ENCODE data around the gene RIOK3.

The RIOK3 gene

GRCh38 chr18:23529604-23530003 lies 76.5 kb downstream of the RIOK3 start:
- no peak for TF ChIP-seq CTCF (IDR thresholded peaks at IDR 0.05)
- DNase-seq (ENCODE audit: low spot score), result no peak
- H3K4me3 ChIP-seq, result no peak overlapping the region
- H3K27ac ChIP-seq, result no peak overlapping the region

- no peak overlapping the region for H3K27ac ChIP-seq
- TF ChIP-seq CTCF (IDR thresholded peaks at IDR 0.05), result no peak
- no peak overlapping the region for H3K4me3 ChIP-seq
- DNase-seq (ENCODE audit: low spot score), result no peak
Observed at GRCh38 chr18:23530195-23530594, 77.1 kb downstream of the RIOK3 start.

GRCh38 chr18:23531912-23532311 lies 78.8 kb downstream of the RIOK3 start:
- no peak for DNase-seq (ENCODE audit: low spot score)
- no peak for TF ChIP-seq CTCF (IDR thresholded peaks at IDR 0.05)
- Histone ChIP-seq H3K4me3 (no peak overlapping the region), H3K27ac (no peak overlapping the region)

All from coronary artery (tissue), 2 donors.